ENCODE results near the gene WDR86.

Gene WDR86

DNA sequence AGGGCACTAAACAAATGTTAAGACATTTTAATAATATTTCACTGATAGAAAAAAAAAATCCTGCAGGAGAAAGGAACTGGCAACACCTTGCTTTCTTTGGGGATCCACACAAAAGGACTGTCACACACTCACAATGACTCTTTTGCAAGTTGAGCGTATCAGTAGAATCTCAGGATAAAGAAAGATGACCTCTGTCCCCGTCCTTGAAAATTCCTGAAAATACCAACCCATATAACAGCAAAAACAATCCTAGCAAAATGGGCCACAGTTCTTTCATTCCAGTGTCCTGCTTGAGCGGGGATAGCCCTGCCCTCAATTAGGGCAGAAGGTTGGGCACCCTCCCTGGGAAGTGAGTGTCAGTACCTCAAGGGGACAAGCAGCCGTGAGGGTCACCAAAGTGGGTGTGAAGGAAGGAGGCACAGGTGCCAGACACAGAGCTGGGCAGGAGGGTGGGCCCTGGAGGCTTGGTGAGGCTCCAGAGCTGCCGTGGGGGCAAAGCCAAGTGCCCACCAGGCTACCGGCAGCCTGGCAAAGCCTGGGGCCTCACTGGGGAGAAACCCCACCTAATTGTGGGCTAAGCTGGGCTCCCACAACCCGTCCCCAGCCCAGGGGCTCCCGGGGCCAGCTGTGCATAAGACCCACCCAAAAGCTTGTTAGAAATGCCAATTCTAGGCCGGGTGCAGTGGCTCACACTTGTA lies 2.8 kb downstream of the WDR86 start:
- no peak for DNase-seq (ENCODE audit: low read depth in 2 of 2)

DNA sequence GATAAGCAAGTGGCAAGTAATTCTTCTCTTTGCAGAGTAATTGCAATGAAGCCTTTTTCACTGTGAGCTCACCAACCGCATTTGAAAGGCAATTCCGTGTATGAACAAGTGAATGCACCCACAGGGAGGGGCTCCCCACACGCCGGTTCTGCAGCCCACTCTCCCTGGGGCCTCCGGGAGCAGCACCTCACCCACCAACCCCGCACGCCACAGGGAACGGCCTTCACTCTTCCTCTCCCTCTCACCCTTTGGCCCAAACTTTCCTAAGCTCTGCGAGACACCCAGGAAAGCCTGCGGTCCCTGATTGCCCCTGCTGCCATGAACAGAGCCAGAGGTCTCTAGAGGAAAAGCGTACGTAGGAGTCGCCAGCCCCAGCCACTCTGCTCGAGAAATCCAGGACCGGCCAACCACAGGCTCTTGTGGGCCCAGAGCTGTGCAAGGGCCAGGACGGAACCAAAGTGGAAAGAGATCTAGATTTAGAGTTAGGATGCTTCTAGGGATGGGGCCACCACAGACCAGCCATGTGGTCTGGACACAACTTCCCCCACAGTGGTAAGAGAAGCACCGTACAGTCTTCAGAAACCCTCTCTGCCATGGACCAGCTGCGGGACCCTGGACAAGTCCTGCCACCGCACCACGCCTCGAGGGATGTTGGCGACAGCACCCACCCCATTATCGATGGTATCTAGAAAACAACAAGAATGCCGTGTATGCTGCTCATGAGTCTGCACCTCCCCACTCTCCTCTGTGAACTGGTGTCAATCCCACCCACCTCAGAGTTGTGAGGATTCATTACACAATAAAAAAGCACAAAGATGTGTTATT lies 3.6 kb downstream of the WDR86 start:
- DNase-seq (ENCODE audit: low read depth in 2 of 2) = no peak

DNA sequence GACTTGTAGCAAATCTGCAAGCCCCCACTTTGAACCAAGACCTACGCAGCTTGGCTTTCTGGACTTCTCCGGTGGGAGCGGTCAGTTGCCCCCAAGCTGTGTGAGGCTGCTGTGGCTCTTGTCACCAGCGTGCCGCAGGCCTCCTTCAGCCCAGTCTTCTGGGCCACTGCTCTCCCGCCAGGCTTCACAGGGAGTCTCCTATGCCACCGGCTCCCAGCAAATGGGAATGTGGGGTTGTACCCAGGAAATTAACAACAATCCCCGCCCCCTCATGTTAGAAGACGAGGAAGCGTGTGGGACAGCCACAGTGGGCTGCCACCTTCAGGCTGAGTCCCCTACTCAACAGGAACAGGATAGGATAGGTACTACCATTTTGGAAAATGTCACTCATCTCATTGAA lies 4.2 kb downstream of the WDR86 start:
- DNase-seq (ENCODE audit: low read depth in 2 of 2) = no peak

DNA sequence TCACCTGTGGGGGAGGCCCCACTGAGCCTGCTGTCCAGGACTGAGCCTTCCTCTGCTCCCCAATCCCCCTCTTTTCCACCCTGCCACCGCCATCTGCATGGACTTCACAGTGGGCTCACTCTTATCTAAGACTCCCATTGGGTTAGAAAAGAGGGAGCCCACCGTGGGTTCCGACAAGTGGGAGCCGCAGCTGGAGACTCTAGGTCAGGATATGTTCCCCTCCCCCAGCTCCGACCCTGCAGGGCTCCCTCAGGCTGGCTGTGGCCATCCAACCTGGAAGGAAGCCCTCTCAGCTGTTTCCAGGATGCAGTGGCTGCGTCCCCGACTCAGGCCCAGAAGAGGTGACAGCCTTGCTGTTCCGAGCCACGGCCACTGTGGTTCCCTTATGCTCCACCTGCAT lies 4.8 kb downstream of the WDR86 start:
- DNase-seq (ENCODE audit: low read depth in 2 of 2) = no peak

DNA sequence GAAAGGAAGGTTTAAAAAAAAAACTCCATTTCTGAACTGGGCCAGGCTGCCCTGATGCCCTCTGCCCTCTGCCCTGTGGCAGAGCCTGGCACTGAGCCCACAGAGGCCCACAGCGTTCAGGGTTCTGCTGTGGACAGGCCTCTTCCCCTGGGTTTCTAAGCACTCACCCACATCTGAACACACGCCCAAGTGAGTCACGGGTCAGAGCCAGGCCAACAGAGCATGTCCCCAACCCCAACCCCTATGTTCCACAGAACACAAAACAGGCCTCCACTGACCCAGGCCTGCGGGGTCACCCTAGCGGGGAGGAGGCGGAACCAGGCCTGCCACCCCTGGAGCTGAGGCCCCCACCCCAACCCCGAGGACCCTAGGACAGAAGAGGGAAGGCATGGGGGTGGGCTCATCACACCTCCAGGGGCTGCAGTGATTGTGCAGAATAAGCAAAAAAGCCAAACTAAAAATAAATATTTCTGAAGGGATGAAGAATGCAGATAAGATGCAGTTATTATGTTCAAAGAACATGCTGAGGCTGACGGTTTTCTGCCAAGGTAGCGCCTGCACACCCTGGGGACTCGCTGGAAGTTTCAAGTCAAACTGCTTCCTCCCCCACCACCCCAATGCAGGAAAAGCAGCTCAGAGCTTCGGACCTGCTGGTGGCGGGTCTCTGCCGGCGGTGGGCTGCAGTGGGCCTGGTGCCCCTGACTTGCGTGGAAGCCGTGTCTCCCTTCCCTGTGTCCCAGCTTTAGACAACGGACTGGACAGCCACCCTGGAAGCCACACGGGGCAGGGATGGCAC lies 5.4 kb downstream of the WDR86 start:
- no peak for DNase-seq (ENCODE audit: low read depth in 2 of 2)

DNA sequence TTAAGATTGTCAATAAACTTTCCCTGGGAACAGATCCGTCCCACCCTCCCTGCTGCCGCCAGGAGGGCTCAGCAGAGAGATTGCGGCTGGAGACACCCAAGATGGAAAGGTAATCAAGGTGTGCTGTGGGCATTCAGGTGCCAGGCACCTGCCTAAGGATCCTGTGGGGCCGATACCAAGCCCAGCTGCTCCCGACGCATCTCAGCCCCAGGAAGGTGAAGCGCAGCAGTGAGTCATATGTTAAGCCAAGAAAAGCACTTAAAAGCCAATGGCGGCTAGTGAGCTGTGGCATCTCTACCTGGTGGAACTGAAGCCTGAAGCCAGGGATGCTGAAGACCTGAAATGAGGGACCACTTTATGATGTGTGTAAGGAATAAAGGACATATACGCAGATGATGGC lies 6.1 kb downstream of the WDR86 start:
- no peak for DNase-seq (ENCODE audit: low read depth in 2 of 2)

DNA sequence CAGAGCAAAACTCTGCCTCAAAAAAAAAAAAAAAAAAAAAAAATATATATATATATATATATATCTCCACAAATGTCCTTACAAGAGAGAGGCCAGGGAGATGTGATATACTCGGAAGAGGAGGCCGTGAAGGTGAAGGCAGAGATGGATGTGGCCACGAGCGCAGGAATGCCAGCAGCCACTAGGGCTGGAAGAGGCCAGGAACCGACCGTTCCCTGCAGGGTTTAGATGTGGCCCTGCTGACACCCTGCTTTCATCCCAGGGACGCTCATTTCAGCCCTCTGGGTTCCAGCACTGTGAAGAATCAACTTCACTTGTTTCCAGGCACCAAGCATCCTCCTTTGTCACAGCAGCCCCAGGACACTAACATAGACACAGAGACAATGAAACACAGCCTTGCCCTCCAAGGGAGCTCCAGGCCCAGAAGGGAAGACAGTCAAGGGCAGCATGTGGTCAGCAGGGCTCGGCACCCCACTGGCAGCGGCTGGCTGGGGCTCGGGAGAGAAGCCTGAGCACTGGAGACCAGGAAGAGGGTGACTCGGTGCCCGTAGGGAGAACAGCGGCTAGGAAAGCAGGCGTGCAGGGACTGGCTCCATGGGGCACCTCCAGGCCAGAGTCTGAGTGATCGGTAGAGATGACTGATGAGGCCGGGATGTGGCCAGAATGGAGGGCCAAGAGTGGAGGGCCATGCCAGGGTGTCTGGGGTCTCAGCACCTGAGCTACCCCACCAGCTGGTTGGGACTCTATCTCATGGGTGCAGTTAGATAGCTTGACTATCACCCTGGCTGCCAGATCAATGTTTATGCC lies 7.6 kb downstream of the WDR86 start:
- no peak for DNase-seq (ENCODE audit: low read depth in 2 of 2)

DNA sequence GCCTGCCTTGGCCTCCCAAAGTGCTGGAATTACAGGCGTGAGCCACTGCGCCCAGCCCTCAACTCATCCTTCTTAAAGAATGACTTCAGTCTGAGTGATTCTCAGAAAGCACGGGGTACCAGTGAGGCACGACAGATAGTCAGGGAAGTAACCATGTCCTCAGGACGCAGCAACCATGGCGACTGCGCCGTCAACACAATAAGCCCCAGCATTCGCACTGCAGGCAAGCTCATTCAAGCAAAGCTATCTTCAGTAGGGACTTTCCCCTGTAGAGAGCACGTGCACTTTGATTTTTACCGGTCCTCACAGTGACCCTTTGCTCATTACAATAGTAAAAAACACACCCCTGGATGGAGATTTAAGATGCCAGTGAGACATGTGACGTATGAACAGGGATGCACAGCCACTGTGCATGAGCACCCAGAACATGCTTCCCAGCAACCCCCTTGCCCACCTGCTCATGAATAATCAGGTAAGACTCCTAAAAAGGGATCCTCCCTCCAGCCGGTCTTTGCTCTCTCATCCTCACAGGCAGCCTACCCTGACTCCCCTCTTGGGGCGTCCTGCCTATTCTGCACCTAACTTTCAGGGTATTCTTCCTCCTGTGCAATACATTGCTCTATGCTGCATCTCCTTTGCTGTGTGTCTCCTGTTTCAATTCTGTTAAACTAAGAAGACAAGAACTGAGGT lies 9.1 kb downstream of the WDR86 start:
- no peak for DNase-seq (ENCODE audit: low read depth in 2 of 2)

DNA sequence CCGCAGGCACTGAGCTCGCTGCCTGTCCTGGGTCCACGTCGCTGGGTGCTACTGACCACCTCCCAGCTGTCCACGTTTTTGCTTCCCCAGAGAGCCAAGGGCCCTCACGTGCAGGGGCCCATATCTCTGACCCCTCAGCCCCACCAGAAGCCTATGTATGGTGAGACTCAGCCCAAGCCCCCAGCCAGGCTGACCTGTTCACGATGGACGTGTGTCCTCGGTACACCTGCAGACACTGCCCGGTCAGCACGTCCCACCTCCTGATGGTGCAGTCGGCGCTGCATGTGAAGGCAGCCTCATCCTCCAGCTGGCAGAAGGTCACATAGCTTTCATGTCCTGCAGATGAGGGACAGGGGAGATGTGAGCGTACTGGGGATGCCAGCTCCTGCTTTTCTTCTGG lies 9.9 kb downstream of the WDR86 start:
- no peak for DNase-seq (ENCODE audit: low read depth in 2 of 2)

DNA sequence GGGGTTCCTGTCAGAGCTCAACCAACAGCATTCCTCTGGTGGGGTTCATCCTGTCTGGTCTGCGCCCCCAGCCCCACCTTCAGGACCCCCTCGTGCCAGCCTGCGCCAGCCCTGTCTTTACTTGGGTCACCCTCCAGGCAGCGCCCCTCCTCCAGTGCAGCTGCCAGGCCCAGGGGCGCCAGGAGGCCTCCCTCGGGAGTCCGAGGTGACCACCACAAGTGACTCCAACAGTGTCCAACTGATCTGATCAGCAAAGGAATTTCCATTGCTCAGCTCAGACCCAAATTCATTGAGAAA lies 10.6 kb downstream of the WDR86 start:
- no peak for DNase-seq (ENCODE audit: low read depth in 2 of 2)

DNA sequence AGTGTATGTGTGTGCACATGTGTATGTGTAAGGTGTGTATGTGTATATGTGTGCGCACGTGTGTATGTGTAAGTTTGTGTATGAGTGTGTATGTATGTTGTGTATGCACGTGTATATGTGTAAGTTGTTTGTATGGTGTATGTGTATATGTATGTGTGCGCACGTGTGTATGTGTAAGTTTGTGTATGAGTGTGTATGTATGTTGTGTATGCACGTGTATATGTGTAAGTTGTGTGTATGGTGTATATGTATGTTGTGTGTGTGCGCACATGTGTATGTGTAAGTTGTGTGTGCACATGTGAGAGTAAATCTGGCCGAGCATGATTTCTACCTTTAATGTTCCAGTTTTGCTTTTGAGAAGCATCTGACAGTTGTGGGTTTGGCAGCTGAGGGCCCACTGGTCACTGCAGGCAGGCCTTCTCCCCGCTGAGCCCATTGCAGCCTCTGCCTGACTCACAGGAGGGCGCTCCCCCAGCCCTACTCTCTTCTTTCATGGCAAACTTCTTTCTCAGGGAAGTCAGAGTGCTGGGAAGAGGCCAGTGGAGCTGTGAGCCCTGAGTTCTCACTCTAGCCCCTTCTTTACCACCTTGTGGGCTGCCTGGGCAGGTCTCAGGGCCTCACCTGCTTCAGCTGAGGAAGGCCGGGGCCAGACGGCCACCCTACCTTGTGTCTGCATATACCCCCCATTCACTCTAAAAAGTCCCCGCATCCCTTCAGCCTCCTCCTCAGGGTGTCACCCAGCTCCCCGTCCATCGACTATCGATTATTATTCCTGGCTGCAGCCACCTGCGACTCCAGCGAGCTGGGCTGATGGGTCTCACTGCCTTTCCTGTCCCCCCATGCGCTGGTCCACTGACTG lies 11.2 kb downstream of the WDR86 start:
- DNase-seq (ENCODE audit: low read depth in 2 of 2) = no peak

DNA sequence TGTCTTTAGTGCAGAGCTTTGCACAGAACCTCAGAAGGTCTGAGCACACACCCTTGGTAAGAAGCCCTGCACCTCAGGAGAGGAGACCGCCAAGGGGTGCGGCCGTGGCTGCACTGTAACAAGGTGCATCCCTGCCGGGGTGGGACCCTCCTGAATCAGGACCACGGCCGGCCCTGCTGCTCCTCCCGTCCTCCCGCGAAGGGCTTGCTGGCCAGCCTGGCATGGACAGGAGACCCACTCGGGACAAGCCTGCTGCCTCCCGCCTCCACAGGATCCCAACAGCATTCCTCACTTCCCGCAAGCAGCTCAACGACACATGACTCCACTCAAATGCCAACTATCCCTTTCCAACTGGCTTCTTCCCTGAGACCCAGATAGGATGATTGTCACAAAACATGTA lies 12.8 kb downstream of the WDR86 start:
- no peak for DNase-seq (ENCODE audit: low read depth in 2 of 2)

DNA sequence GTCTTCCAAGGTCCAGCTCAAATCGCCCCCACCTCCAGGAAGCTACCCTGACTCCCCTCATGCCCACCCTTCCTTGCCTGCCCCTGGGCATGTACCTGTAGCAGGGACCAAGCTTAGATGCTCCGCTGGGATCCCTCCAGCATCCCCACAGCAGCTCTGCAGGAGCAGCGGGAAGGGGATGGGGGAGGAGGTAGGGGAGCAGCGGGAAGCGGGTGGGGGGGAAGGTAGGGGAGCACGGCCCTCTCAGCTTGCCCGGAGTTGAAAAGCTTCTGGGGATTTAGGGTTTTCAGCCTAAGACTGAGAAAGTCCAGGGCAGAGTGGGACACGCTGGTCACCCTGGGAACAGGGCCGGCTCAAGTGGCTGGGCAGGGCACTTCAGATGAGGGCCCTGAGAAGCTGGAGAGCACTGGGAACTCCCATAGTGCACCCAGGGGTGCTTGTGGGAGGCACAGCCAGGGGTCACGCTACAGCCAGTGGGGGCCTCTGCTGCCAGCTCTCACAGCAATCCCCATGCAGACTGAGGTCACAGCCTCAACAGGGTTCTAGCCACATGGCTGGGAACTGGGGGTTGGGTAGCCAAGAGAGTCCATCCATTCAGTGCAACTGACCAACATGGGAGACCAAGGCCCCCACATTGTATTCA lies 13.4 kb downstream of the WDR86 start:
- no peak for DNase-seq (ENCODE audit: low read depth in 2 of 2)

DNA sequence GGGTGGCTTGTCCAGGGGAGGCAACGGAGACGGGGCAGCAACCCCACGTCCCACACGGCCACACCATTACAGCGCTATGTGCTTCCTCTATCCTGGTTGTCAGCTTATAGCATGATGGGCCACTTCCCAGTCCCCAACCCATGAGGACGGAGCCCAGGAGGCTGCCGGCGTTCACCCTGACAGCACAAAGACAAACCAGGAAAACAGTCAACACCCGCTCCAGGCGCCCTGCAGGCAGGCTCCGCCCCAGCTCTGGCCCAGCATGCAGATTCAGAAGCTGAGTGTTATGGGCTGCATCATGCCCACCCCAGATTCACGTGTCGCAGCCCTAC lies 14.8 kb downstream of the WDR86 start:
- DNase-seq (ENCODE audit: low read depth in 2 of 2) = no peak

DNA sequence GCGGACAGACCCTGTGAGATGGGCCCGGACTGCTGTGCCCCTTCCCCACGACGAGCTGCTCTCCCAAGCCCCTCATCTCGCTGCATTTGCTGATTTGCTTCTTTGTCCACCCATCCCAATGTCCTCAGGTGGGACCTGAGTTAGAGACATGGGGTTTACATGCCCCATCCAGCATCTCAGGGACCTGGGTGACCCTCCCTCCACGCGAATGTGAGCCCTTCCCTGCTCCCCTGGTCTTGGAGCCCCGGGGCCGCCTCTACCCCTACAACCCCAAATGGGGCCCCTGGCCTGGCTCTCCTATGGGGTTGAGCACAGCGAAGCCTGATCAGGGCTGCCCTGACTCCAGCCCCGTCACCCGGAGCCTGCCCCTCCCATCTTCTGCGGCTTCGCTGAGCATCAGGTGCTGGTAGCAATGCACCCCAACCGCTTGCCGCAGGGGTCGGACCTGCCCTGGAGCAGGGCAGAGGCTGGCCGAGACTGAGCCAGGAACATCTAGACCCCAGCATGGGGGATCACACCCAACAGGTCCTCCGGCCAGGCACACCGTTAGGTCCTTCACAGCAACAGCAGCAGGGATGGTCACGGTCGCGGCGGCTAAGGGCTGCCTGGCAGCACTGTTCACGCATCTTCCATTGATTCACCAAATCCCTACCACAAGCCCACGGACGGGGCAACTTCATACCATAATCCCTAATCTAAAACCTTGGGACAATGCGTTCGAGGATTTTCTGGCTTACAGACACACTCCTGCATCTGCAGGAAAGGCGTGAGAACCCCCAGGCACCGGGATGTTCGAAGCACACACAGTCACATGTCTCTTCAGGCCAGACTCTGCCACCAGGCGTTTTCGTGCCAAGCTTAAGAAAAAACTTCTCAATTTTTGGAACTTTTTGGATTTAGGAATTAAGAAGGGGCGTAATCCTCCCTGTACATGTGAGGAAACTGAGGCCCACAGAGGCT lies 15.5 kb downstream of the WDR86 start:
- no peak for DNase-seq (ENCODE audit: low read depth in 2 of 2)

DNA sequence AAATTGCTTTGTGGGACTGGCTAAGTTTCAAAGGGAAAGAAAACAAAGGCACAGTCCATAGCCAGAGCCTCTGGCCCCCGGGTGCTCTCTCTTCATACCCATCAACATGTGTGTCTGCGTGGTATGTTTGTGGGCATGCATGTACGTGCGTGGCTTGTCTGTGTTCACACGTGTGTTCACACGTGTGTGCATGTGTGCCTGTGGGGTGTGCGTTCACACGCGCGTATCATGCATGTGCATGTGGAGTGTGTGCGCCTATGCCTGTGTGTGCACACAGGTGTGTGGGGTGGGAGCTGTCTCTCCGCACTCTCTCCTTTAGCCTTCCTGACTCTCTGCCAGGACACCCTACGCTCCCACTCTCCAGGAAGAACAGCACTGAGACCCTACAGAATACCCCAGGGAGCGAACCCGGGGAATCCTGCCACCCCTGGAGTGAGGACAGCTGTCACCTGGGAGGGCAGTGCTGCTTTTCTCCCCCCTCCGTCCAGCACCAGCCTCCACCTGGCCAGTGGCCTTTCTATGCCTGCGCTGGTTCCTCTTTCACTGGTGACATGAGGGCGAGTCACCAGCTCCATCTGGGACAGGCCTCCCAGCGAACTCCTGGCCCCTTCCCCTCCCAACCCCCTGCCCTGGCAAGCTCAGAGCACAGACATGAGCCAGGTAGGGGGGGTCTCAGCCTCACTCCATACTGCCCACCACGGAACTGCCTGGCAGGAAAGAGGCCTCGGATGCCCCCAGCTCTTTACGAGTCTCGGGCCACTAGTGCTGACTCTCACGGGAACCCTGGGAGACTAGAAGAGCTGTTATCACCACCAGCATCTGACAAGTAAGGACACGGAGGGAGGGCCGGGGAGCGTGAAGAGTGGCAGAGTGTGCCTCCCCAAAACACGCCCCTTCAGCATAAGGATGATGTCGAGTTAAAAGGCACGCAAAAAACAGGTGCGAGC lies 16.5 kb downstream of the WDR86 start:
- DNase-seq (ENCODE audit: low read depth in 2 of 2) = no peak

DNA sequence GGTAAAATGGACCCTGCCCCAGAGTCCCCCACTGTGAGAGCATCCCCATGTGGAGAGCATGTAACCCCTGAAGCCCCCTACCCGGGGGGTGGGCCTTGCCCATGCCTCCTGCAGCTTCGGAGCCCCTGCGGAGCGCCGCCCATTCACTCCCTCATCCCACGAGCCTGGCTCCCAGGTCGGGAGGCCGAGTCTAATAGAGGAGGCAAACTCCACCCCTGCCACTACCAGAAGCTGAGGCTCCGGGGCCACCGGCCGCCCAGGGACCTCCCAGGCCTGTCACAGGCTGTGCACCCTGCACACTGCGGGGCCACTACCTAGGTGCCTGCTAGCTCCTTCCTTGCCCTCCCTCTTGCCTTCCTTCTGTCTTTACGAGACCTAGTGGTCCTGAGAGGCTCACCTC lies 17.4 kb downstream of the WDR86 start:
- no peak for DNase-seq (ENCODE audit: low read depth in 2 of 2)

DNA sequence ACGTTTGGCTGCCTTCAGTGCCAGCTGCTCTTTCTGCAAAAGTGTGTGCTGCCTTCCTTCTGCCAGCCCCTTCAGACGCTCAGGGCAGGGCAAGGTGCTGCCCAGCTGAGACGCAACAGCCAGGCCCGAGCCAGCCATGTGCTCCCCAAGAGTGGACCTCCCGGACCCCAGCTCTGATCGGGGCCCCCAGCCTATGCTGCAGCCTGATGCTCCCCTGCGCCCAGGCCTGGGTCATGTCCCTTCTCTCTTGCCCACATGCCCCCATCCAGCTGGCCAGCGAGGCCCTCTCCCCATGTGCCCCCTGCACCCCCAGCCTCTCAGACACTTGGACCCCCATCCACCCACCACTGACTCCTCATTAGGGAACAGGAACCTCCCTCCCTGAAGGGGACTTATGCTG lies 17.8 kb downstream of the WDR86 start:
- DNase-seq (ENCODE audit: low read depth in 2 of 2) = no peak
